Glutamatergic neuron (in vitro differentiated cells): Measurements from ENCODE around the gene MAP2K7. TPM values are rescaled to one million over a fixed set of nuclear protein-coding genes. Genes with fewer than 3 reads are reported as not detected.
A peak's percentile ranks its signal among the peaks of the same experiment; 100 is the strongest.

Experiments
- DNase-seq: peaks from one replicate; pipeline ENCODE4 v3.0.0; 2022
- H3K27ac Mint-ChIP-seq: one replicate; pipeline ENCODE4 v1.8.0; 2020; ENCODE audit warnings: mild to moderate bottlenecking, mixed read lengths, inconsistent platforms; ENCODE audit not compliant: unreplicated experiment
- H3K27me3 Mint-ChIP-seq: one replicate; pipeline ENCODE4 v1.8.0; 2020; ENCODE audit warnings: mild to moderate bottlenecking, moderate library complexity, mixed read lengths, inconsistent platforms; ENCODE audit not compliant: unreplicated experiment
- H3K36me3 Mint-ChIP-seq: one replicate; pipeline ENCODE4 v1.8.0; 2020; ENCODE audit warnings: mild to moderate bottlenecking, mixed read lengths, inconsistent platforms; ENCODE audit not compliant: unreplicated experiment
- H3K4me1 Mint-ChIP-seq: one replicate; pipeline ENCODE4 v1.8.0; 2020; ENCODE audit warnings: mild to moderate bottlenecking, low read depth, mixed read lengths, inconsistent platforms; ENCODE audit not compliant: unreplicated experiment
- H3K4me3 Mint-ChIP-seq: one replicate; pipeline ENCODE4 v1.8.0; 2020; ENCODE audit warnings: mild to moderate bottlenecking, mixed read lengths, inconsistent platforms; ENCODE audit not compliant: unreplicated experiment
- H3K9me3 Mint-ChIP-seq: one replicate; pipeline ENCODE4 v1.8.0; 2020; ENCODE audit warnings: mild to moderate bottlenecking, moderate library complexity, mixed read lengths, inconsistent platforms; ENCODE audit not compliant: unreplicated experiment
- CTCF ChIP-seq: fragments of 200-600 bp; sonication (generic); IDR thresholded peaks from one replicate; pipeline ENCODE4 v1.5.0; 2021; ENCODE audit not compliant: partially characterized antibody, unreplicated experiment
- total RNA-seq: library from RNA; stranded (reverse); fragmentation: NEBNext Ultra II Directional; extraction: Animal tissue kit (Norgen Biotek cat#: 25700); gene quantifications from one replicate; pipeline ENCODE4 v1.2.1, GENCODE V29; 2021; ENCODE audit not compliant: unreplicated experiment

MAP2K7 gene
- total RNA-seq, 1 donor from 2014 or later, result 44.2 TPM

- no peaks in the 10 kb centered on the region for H3K36me3 Mint-ChIP-seq
- H3K27me3 Mint-ChIP-seq, result peaks cover 10% of the 10 kb centered on the region
- H3K27ac Mint-ChIP-seq, result no peak overlapping the region
- peaks cover 12% of the 10 kb centered on the region for H3K9me3 Mint-ChIP-seq
- DNase-seq, result no peak
- H3K4me3 Mint-ChIP-seq, result no peak overlapping the region
- no peak for TF ChIP-seq CTCF
- peaks cover 8% of the 10 kb centered on the region for H3K4me1 Mint-ChIP-seq
These were observed 3.9 kb downstream of the MAP2K7 start for GRCh38 chr19:7907544-7907943.

GRCh38 chr19:7908078-7908699 is 4.5 kb downstream of the MAP2K7 start:
- peaks cover 7% of the 10 kb centered on the region for H3K4me1 Mint-ChIP-seq
- no peak for TF ChIP-seq CTCF

DNA sequence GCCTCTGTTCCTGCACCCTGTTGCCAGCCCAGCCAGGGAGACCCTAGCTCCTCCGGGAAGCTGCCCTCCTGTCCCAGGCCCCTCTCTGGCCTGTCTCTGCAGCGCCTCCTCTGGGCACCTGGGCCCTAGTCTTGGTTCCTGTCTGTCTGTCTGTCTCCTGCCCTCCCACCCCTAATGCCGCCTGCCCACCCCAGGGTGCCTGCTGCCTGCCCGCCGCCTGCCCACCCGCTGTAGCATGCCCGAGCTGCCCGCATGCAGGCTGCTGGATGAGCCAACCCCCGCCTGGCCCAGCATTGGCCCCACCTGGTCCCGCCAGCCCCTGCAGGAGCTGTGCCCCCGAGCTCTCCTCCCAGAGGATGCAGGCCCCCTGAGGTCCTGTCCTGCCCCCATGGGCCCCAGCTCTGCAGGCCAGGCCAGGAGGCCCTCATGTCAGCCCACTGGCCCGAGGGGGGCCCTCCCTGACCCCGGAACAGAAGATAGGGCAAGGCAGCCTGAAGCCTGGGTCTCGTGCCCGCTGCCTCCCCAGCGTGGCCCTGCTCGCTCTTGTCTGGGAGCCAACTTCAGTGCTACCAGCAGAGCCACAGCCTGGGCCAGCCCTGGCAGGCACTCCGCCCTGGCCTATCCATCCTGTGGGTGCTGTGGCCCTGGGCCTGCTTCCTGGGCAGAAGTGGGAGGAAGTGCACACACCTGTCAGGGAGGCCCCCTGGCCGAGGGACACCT is 5.2 kb downstream of the MAP2K7 start:
- Mint-ChIP-seq H3K4me3 (no peak overlapping the region), H3K27ac (no peak overlapping the region), H3K4me1 (peaks cover 7% of the 10 kb centered on the region), H3K36me3 (no peaks in the 10 kb centered on the region), H3K27me3 (peaks cover 4% of the 10 kb centered on the region), H3K9me3 (peaks cover 8% of the 10 kb centered on the region)
- no peak for TF ChIP-seq CTCF
- DNase-seq, result peak; percentile 14

More at GRCh38 chr19:7908078-7908699, 4.5 kb downstream of the MAP2K7 start:
- H3K36me3 Mint-ChIP-seq, result no peaks in the 10 kb centered on the region
- H3K27ac Mint-ChIP-seq, result no peak overlapping the region
- H3K9me3 Mint-ChIP-seq, result peaks cover 12% of the 10 kb centered on the region
- H3K27me3 Mint-ChIP-seq, result peaks cover 7% of the 10 kb centered on the region
- no peak for DNase-seq
- H3K4me3 Mint-ChIP-seq, result no peak overlapping the region

- TF ChIP-seq CTCF, result no peak
- peaks cover 8% of the 10 kb centered on the region for H3K9me3 Mint-ChIP-seq
These were observed 5.9 kb downstream of the MAP2K7 start for GRCh38 chr19:7909471-7910067.

More at GRCh38 chr19:7909471-7910067, 5.9 kb downstream of the MAP2K7 start:
- Mint-ChIP-seq H3K4me3 (no peak overlapping the region), H3K27me3 (peaks cover 4% of the 10 kb centered on the region), H3K27ac (no peak overlapping the region), H3K36me3 (no peaks in the 10 kb centered on the region), H3K4me1 (peaks cover 7% of the 10 kb centered on the region)
- peak; percentile 8 for DNase-seq
